SK-N-SH (cell line): ENCODE results near the gene EXOC4.

Source experiments
- CTCF ChIP-seq: fragments of 200-600 bp; sonication (generic); IDR thresholded peaks from 2 replicates; pipeline ENCODE4 v1.6.1; 2017; ENCODE audit warnings: antibody characterized with exemption, mild to moderate bottlenecking, moderate library complexity
- EP300 ChIP-seq, 2 experiments: IDR thresholded peaks; 2 replicates each; pipeline versions ENCODE4 v1.4.0 to v1.6.1; 2012; ENCODE audit warnings: borderline replicate concordance in 1 of 2, low read depth in 1 of 2, low read length in 1 of 2
- MXI1 ChIP-seq: IDR thresholded peaks from 2 replicates; pipeline ENCODE4 v1.6.1; 2012; ENCODE audit warnings: mild to moderate bottlenecking, low read depth, low read length, improper control_type of control experiment
- POLR2AphosphoS5 ChIP-seq: IDR thresholded peaks from 2 replicates; pipeline ENCODE4 v1.6.1; 2012; ENCODE audit warnings: low read depth, low read length
- TAF1 ChIP-seq: IDR thresholded peaks from 2 replicates; pipeline ENCODE4 v1.6.1; 2012; ENCODE audit warnings: low read depth, mild to moderate bottlenecking, low read length, moderate library complexity, borderline replicate concordance

- no peak for TF ChIP-seq MXI1
- TF ChIP-seq EP300 (IDR thresholded peaks at IDR 0.05; ENCODE audit: borderline replicate concordance in 1 of 2, low read depth in 1 of 2, low read length in 1 of 2) = no peak
- TF ChIP-seq CTCF = no peak
- no peak for TF ChIP-seq POLR2AphosphoS5
- TF ChIP-seq TAF1 = no peak
Observed at GRCh38 chr7:133614251-133614650, 361.4 kb downstream of the EXOC4 start.
